ENCODE results near the gene LONP1.
"Not testable (repeated sequence)": the region's sequence is repeated elsewhere in the genome, so short reads cannot be mapped to it uniquely, and the experiment has no call there.

- not testable (repeated sequence) for TF ChIP-seq EZH2phosphoT487 (IDR thresholded peaks at IDR 0.05; ENCODE audit: insufficient read depth, low read depth); EZH2 (IDR thresholded peaks at IDR 0.05; ENCODE audit: insufficient read depth, poor library complexity, severe bottlenecking)
These were observed 17.9 kb downstream of the LONP1 start for GRCh38 chr19:5702053-5702410.

Measured in GM23248 (cell line).